Measurements from ENCODE around the gene GSTM3. TPM values are rescaled to one million over a fixed set of nuclear protein-coding genes. Genes with fewer than 3 reads are reported as not detected.

GSTM3 gene
- total and polyA plus RNA-seq, 2 experiments from 2014 or later, result 297 to 962 TPM

DNA sequence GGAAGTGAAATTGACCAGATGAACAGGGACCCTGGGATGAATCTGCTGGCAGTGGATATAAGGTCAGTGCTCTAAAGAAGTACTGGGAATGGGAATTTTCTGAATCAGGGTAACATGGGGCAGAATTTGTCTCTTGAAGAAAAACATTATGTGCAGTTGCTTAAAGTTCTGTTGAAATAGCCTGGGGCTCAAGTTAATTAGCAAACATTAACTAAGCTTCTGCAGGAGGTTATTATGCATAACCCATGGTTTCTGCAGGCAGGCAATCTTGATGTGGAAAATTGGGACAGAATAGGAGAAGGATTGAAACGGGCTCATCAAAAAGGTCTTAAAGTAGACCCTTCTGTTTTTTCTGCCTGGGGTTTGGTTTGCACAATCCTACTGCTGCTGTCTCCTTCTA, 14.8 kb downstream of the GSTM3 start:
- Histone ChIP-seq H3K4me2 (peak overlapping the region; percentile 17), H3K9me3 (ENCODE audit: low read depth) (no peaks in the 10 kb centered on the region), H3K27ac (peak overlapping the region; percentile 44), H3K4me1 (ENCODE audit: insufficient read depth) (peaks cover 10% of the 10 kb centered on the region), H3K79me2 (no peaks in the 10 kb centered on the region), H3K4me3 (no peak overlapping the region), H3K27me3 (no peaks in the 10 kb centered on the region), H3K36me3 (replicated peaks; ENCODE audit: insufficient read depth, low read depth) (no peaks in the 10 kb centered on the region), H3K9me2 (replicated peaks; ENCODE audit: insufficient read depth) (no peaks in the 10 kb centered on the region), H4K20me1 (ENCODE audit: insufficient read depth, poor library complexity, severe bottlenecking) (no peaks in the 10 kb centered on the region), H2AFZ (no peak overlapping the region)
- 86% methylated on average over 1 of the region's 1 CpG for WGBS (ENCODE audit: low lambda C conversion rate, missing lambda C conversion rate)
- no peak for DNase-seq (ENCODE audit: low spot score)
- TF ChIP-seq EZH2phosphoT487 (IDR thresholded peaks at IDR 0.05; ENCODE audit: low read depth, severe bottlenecking, unreplicated experiment) (no peak), EZH2 (IDR thresholded peaks at IDR 0.05; ENCODE audit: borderline replicate concordance) (no peak)
- TF ChIP-seq, protein P1, sequence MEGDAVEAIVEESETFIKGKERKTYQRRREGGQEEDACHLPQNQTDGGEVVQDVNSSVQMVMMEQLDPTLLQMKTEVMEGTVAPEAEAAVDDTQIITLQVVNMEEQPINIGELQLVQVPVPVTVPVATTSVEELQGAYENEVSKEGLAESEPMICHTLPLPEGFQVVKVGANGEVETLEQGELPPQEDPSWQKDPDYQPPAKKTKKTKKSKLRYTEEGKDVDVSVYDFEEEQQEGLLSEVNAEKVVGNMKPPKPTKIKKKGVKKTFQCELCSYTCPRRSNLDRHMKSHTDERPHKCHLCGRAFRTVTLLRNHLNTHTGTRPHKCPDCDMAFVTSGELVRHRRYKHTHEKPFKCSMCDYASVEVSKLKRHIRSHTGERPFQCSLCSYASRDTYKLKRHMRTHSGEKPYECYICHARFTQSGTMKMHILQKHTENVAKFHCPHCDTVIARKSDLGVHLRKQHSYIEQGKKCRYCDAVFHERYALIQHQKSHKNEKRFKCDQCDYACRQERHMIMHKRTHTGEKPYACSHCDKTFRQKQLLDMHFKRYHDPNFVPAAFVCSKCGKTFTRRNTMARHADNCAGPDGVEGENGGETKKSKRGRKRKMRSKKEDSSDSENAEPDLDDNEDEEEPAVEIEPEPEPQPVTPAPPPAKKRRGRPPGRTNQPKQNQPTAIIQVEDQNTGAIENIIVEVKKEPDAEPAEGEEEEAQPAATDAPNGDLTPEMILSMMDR (IDR thresholded peaks at IDR 0.05; ENCODE audit: poor library complexity), result no peak

DNA sequence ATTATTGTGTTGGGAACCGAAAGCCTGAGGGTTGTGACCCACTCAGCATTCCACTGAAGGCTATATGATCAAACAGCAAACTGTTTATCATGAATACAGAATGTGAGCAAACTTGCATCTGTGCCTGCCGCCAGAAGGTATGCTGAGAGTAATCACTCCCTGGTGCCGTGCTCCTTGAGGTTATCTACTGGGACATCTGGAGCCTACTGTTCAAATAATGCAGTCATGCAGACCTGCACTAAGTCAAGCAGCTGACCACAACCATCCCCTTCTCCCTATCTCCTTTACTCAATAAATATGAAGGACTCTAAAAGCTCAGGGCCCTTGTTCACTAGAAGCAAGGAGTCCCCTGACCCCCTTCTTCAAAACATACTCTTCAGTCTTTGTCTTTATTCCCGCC, 15.3 kb downstream of the GSTM3 start:
- Histone ChIP-seq H3K79me2 (no peaks in the 10 kb centered on the region), H3K27ac (peak overlapping the region; percentile 44), H3K27me3 (no peaks in the 10 kb centered on the region), H3K4me3 (no peak overlapping the region), H3K4me1 (ENCODE audit: insufficient read depth) (peaks cover 8% of the 10 kb centered on the region), H2AFZ (no peak overlapping the region), H3K36me3 (replicated peaks; ENCODE audit: insufficient read depth, low read depth) (no peaks in the 10 kb centered on the region), H3K9me3 (ENCODE audit: low read depth) (no peaks in the 10 kb centered on the region), H3K4me2 (peak overlapping the region; percentile 17), H4K20me1 (ENCODE audit: insufficient read depth, poor library complexity, severe bottlenecking) (no peaks in the 10 kb centered on the region), H3K9me2 (replicated peaks; ENCODE audit: insufficient read depth) (no peaks in the 10 kb centered on the region)
- 59% methylated on average over 4 of the region's 4 CpGs for WGBS (ENCODE audit: low lambda C conversion rate, missing lambda C conversion rate)
- no peak for TF ChIP-seq EZH2 (IDR thresholded peaks at IDR 0.05; ENCODE audit: borderline replicate concordance)
- no peak for TF ChIP-seq EZH2phosphoT487 (IDR thresholded peaks at IDR 0.05; ENCODE audit: low read depth, severe bottlenecking, unreplicated experiment)
- TF ChIP-seq, protein P1 (IDR thresholded peaks at IDR 0.05; ENCODE audit: poor library complexity), result no peak
- DNase-seq (ENCODE audit: low spot score), result no peak

GRCh38 chr1:109724933-109725332, 15.9 kb downstream of the GSTM3 start:
- H3K27me3 ChIP-seq, result no peaks in the 10 kb centered on the region
- H4K20me1 ChIP-seq (ENCODE audit: insufficient read depth, poor library complexity, severe bottlenecking), result no peaks in the 10 kb centered on the region
- peak overlapping the region; percentile 37 for H3K27ac ChIP-seq
- 84% methylated on average over 4 of the region's 5 CpGs for WGBS (ENCODE audit: low lambda C conversion rate, missing lambda C conversion rate)
- no peaks in the 10 kb centered on the region for H3K9me3 ChIP-seq (ENCODE audit: low read depth)
- no peak overlapping the region for H2AFZ ChIP-seq
- no peak overlapping the region for H3K4me3 ChIP-seq
- no peak overlapping the region for H3K4me2 ChIP-seq
- H3K4me1 ChIP-seq (ENCODE audit: insufficient read depth), result peaks cover 7% of the 10 kb centered on the region
- H3K9me2 ChIP-seq (replicated peaks; ENCODE audit: insufficient read depth), result no peaks in the 10 kb centered on the region
- H3K36me3 ChIP-seq (replicated peaks; ENCODE audit: insufficient read depth, low read depth), result no peaks in the 10 kb centered on the region
- TF ChIP-seq, protein P1 (IDR thresholded peaks at IDR 0.05; ENCODE audit: poor library complexity), result no peak
- TF ChIP-seq EZH2 (IDR thresholded peaks at IDR 0.05; ENCODE audit: borderline replicate concordance) (no peak), EZH2phosphoT487 (IDR thresholded peaks at IDR 0.05; ENCODE audit: low read depth, severe bottlenecking, unreplicated experiment) (no peak)
- no peak for DNase-seq (ENCODE audit: low spot score)
- no peaks in the 10 kb centered on the region for H3K79me2 ChIP-seq
